HEK293 (cell line): Measurements from ENCODE around the gene GAS7.

Source experiments
- CTCF ChIA-PET: fragments of 350-600 bp; formaldehyde crosslinking; extraction: SDS; loops from one replicate; lab custom pipeline; 2021; ENCODE audit warnings: antibody characterized with exemption; lab: Yijun Ruan, JAX
- POLR2A ChIA-PET: fragments of 300-600 bp; formaldehyde crosslinking; extraction: SDS; loops from one replicate; lab custom pipeline; 2020; ENCODE audit warnings: antibody characterized with exemption, inconsistent platforms; lab: Yijun Ruan, JAX
- H3K27ac ChIP-seq: fragments of 200-500 bp; sonication (Bioruptor generic); 2 replicates; pipeline ENCODE4 v1.5.1; 2014; ENCODE audit warnings: low read depth, low read length, control low read depth, inconsistent platforms; ENCODE audit errors: extremely low read depth
- H3K36me3 ChIP-seq, 2 experiments: fragments of 200-500 bp in 1 of 2; sonication (Bioruptor generic) in 1 of 2; 1 replicate in 1 of 2; 2 replicates in 1 of 2; pipeline ENCODE4 v1.5.1; 2014 to 2017; ENCODE audit warnings: inconsistent platforms in 2 of 2, low read length in 2 of 2; ENCODE audit not compliant: control insufficient read depth in 2 of 2, insufficient read depth in 1 of 2
- H3K4me1 ChIP-seq: fragments of 200-500 bp; sonication (Bioruptor generic); 2 replicates; pipeline ENCODE4 v1.5.1; 2014; ENCODE audit warnings: mild to moderate bottlenecking, low read length, inconsistent platforms; ENCODE audit not compliant: control insufficient read depth, insufficient read depth
- H3K4me3 ChIP-seq: 2 replicates; pipeline ENCODE4 v1.5.1; 2011; ENCODE audit warnings: low read depth, mild to moderate bottlenecking, control low read depth, low read length, moderate library complexity
- H3K9me3 ChIP-seq: fragments of 200-500 bp; sonication (Bioruptor generic); 2 replicates; pipeline ENCODE4 v1.5.1; 2014; ENCODE audit warnings: low read depth, low read length, inconsistent platforms; ENCODE audit not compliant: control insufficient read depth, insufficient read depth
- KLF1 ChIP-seq: fragments of 450-650 bp; formaldehyde crosslinking; IDR thresholded peaks from 2 replicates; pipeline ENCODE4 v1.5.1; 2016; ENCODE audit warnings: missing biosample characterization, missing genetic modification characterization
- SALL2 ChIP-seq: fragments of 450-650 bp; formaldehyde crosslinking; IDR thresholded peaks from 2 replicates; pipeline ENCODE4 v1.5.0; 2017; ENCODE audit warnings: missing biosample characterization, mild to moderate bottlenecking, missing genetic modification characterization, borderline replicate concordance
- SCRT2 ChIP-seq: fragments of 450-650 bp; formaldehyde crosslinking; IDR thresholded peaks from 2 replicates; pipeline ENCODE4 v1.5.1; 2016; ENCODE audit warnings: missing biosample characterization, missing genetic modification characterization
- SP3 ChIP-seq: fragments of 450-650 bp; formaldehyde crosslinking; IDR thresholded peaks from 2 replicates; pipeline ENCODE4 v1.5.1; 2016; ENCODE audit warnings: missing biosample characterization, missing genetic modification characterization
- TRIM28 ChIP-seq: IDR thresholded peaks from 2 replicates; pipeline ENCODE4 v1.6.1; 2011; ENCODE audit warnings: low read length, control low read depth, borderline replicate concordance
- WT1 ChIP-seq: fragments of 450-650 bp; formaldehyde crosslinking; IDR thresholded peaks from 2 replicates; pipeline ENCODE4 v1.5.1; 2016; ENCODE audit warnings: missing biosample characterization, missing genetic modification characterization
- YY1 ChIP-seq: fragments of 450-650 bp; formaldehyde crosslinking; IDR thresholded peaks from 2 replicates; pipeline ENCODE4 v1.5.1; 2018; ENCODE audit warnings: missing biosample characterization, missing genetic modification characterization
- ZFHX2 ChIP-seq: fragments of 450-650 bp; formaldehyde crosslinking; conservative IDR thresholded peaks from 2 replicates; pipeline ENCODE4 v1.5.1; 2016; ENCODE audit warnings: missing biosample characterization, missing genetic modification characterization
- ZNF10 ChIP-seq: fragments of 450-650 bp; formaldehyde crosslinking; IDR thresholded peaks from 2 replicates; pipeline ENCODE4 v1.5.1; 2017; ENCODE audit warnings: missing biosample characterization, missing genetic modification characterization
- ZNF146 ChIP-seq: fragments of 450-650 bp; formaldehyde crosslinking; IDR thresholded peaks from 2 replicates; pipeline ENCODE4 v1.5.1; 2016; ENCODE audit warnings: missing biosample characterization, missing genetic modification characterization
- ZNF184 ChIP-seq: fragments of 450-650 bp; IDR thresholded peaks from 2 replicates; pipeline ENCODE4 v1.5.1; 2018; ENCODE audit warnings: missing biosample characterization, mild to moderate bottlenecking, missing genetic modification characterization
- ZNF214 ChIP-seq: fragments of 450-650 bp; formaldehyde crosslinking; IDR thresholded peaks from 2 replicates; pipeline ENCODE4 v1.5.1; 2017; ENCODE audit warnings: missing biosample characterization, mild to moderate bottlenecking, missing genetic modification characterization, borderline replicate concordance
- ZNF350 ChIP-seq: fragments of 450-650 bp; formaldehyde crosslinking; IDR thresholded peaks from 2 replicates; pipeline ENCODE4 v1.5.0; 2017; ENCODE audit warnings: missing biosample characterization, mild to moderate bottlenecking, missing genetic modification characterization
- ZNF416 ChIP-seq: fragments of 450-650 bp; formaldehyde crosslinking; IDR thresholded peaks from 2 replicates; pipeline ENCODE4 v1.5.1; 2016; ENCODE audit warnings: missing biosample characterization, missing genetic modification characterization
- ZNF530 ChIP-seq: fragments of 450-650 bp; formaldehyde crosslinking; IDR thresholded peaks from 2 replicates; pipeline ENCODE4 v1.5.1; 2016; ENCODE audit warnings: low read depth, missing biosample characterization, missing genetic modification characterization
- ZNF560 ChIP-seq: fragments of 450-650 bp; formaldehyde crosslinking; IDR thresholded peaks from 2 replicates; pipeline ENCODE4 v1.5.1; 2017; ENCODE audit warnings: missing biosample characterization, missing genetic modification characterization, borderline replicate concordance
- ZNF600 ChIP-seq: fragments of 450-650 bp; formaldehyde crosslinking; IDR thresholded peaks from 2 replicates; pipeline ENCODE4 v1.5.1; 2016; ENCODE audit warnings: missing biosample characterization, missing genetic modification characterization
- ZNF777 ChIP-seq: fragments of 450-650 bp; formaldehyde crosslinking; IDR thresholded peaks from 2 replicates; pipeline ENCODE4 v1.5.1; 2017; ENCODE audit warnings: missing biosample characterization, missing genetic modification characterization, borderline replicate concordance
- ZSCAN23 ChIP-seq: fragments of 450-650 bp; formaldehyde crosslinking; IDR thresholded peaks from 2 replicates; pipeline ENCODE4 v1.5.1; 2016; ENCODE audit warnings: missing biosample characterization, missing genetic modification characterization
- TF ChIP-seq, protein P1 (sequence below): fragments of 450-650 bp; formaldehyde crosslinking; IDR thresholded peaks from 2 replicates; pipeline ENCODE4 v1.5.1; 2016; ENCODE audit warnings: missing biosample characterization, missing genetic modification characterization
- TF ChIP-seq, protein P2 (sequence below): fragments of 450-650 bp; formaldehyde crosslinking; IDR thresholded peaks from 2 replicates; pipeline ENCODE4 v1.5.1; 2016; ENCODE audit warnings: missing biosample characterization, missing genetic modification characterization, borderline replicate concordance
- TF ChIP-seq, protein P3 (sequence below): fragments of 450-650 bp; formaldehyde crosslinking; IDR thresholded peaks from 2 replicates; pipeline ENCODE4 v1.5.1; 2017; ENCODE audit warnings: missing biosample characterization, missing genetic modification characterization
- TF ChIP-seq, protein P4 (sequence below): fragments of 450-650 bp; formaldehyde crosslinking; IDR thresholded peaks from 2 replicates; pipeline ENCODE4 v1.5.1; 2016; ENCODE audit warnings: missing biosample characterization, missing genetic modification characterization, low read depth
- TF ChIP-seq, protein P5 (sequence below): fragments of 450-650 bp; formaldehyde crosslinking; IDR thresholded peaks from 2 replicates; pipeline ENCODE4 v1.5.1; 2016; ENCODE audit warnings: missing biosample characterization, missing genetic modification characterization
- TF ChIP-seq, protein P6 (sequence below): sonication (generic); formaldehyde crosslinking; IDR thresholded peaks from 2 replicates; pipeline ENCODE4 v1.8.1; 2022; ENCODE audit warnings: mild to moderate bottlenecking, moderate library complexity, missing genetic modification reagents

The GAS7 gene

DNA sequence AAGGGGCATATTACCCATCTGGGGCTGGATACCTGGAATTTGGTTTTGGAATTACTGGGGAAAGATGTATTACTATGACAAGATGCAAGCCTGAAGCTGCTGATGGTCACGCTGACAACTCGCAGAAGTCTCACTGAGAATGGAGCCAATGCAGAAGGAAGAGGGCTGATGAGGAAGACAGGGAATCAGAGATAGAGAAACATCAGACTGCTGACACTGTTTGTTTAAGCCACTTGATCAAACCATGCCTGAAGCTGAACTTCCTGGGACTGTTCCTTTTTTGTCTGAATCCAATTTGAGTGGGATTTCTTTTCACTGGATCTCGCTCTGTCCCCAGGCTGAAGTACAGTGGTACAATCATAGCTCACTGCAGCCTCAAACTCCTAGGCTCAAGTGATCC, 133.9 kb downstream of the GAS7 start:
- POLR2A ChIA-PET: no interaction called here
- no peak overlapping the region for H3K4me3 ChIP-seq
- no peaks in the 10 kb centered on the region for H3K9me3 ChIP-seq
- TF ChIP-seq SALL2 (tag by site-specific recombination) (no peak), ZNF600 (no peak), WT1 (tag by site-specific recombination) (no peak), YY1 (tag by site-specific recombination) (no peak), ZFHX2 (no peak), ZNF777 (no peak), SCRT2 (no peak), ZNF214 (tag by site-specific recombination) (no peak), ZNF350 (tag by site-specific recombination) (no peak), ZNF10 (no peak), ZSCAN23 (no peak), TRIM28 (no peak), KLF1 (tag by site-specific recombination) (no peak), SP3 (tag by site-specific recombination) (no peak)
- TF ChIP-seq, protein P1, sequence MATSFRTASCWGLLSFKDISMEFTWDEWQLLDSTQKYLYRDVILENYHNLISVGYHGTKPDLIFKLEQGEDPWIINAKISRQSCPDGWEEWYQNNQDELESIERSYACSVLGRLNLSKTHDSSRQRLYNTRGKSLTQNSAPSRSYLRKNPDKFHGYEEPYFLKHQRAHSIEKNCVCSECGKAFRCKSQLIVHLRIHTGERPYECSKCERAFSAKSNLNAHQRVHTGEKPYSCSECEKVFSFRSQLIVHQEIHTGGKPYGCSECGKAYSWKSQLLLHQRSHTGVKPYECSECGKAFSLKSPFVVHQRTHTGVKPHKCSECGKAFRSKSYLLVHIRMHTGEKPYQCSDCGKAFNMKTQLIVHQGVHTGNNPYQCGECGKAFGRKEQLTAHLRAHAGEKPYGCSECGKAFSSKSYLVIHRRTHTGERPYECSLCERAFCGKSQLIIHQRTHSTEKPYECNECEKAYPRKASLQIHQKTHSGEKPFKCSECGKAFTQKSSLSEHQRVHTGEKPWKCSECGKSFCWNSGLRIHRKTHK (tag by site-specific recombination): no peak
- TF ChIP-seq, protein P2, sequence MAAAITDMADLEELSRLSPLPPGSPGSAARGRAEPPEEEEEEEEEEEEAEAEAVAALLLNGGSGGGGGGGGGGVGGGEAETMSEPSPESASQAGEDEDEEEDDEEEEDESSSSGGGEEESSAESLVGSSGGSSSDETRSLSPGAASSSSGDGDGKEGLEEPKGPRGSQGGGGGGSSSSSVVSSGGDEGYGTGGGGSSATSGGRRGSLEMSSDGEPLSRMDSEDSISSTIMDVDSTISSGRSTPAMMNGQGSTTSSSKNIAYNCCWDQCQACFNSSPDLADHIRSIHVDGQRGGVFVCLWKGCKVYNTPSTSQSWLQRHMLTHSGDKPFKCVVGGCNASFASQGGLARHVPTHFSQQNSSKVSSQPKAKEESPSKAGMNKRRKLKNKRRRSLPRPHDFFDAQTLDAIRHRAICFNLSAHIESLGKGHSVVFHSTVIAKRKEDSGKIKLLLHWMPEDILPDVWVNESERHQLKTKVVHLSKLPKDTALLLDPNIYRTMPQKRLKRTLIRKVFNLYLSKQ: no peak
- TF ChIP-seq, protein P3, sequence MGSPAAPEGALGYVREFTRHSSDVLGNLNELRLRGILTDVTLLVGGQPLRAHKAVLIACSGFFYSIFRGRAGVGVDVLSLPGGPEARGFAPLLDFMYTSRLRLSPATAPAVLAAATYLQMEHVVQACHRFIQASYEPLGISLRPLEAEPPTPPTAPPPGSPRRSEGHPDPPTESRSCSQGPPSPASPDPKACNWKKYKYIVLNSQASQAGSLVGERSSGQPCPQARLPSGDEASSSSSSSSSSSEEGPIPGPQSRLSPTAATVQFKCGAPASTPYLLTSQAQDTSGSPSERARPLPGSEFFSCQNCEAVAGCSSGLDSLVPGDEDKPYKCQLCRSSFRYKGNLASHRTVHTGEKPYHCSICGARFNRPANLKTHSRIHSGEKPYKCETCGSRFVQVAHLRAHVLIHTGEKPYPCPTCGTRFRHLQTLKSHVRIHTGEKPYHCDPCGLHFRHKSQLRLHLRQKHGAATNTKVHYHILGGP (tag by site-specific recombination): no peak
- TF ChIP-seq, protein P4, sequence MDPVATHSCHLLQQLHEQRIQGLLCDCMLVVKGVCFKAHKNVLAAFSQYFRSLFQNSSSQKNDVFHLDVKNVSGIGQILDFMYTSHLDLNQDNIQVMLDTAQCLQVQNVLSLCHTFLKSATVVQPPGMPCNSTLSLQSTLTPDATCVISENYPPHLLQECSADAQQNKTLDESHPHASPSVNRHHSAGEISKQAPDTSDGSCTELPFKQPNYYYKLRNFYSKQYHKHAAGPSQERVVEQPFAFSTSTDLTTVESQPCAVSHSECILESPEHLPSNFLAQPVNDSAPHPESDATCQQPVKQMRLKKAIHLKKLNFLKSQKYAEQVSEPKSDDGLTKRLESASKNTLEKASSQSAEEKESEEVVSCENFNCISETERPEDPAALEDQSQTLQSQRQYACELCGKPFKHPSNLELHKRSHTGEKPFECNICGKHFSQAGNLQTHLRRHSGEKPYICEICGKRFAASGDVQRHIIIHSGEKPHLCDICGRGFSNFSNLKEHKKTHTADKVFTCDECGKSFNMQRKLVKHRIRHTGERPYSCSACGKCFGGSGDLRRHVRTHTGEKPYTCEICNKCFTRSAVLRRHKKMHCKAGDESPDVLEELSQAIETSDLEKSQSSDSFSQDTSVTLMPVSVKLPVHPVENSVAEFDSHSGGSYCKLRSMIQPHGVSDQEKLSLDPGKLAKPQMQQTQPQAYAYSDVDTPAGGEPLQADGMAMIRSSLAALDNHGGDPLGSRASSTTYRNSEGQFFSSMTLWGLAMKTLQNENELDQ: no peak
- TF ChIP-seq, all 188 proteins: peak for 0
- Histone ChIP-seq H3K27ac (no peak overlapping the region), H3K4me1 (no peaks in the 10 kb centered on the region), H3K36me3 (no peaks in the 10 kb centered on the region)
- CTCF ChIA-PET: interaction anchor here (1.1 to 1.2 kb wide), 3 partner anchors 9 to 553 kb away, joined by 3 to 4 read pairs (median 3); no protein-coding TSS in a partner anchor

DNA sequence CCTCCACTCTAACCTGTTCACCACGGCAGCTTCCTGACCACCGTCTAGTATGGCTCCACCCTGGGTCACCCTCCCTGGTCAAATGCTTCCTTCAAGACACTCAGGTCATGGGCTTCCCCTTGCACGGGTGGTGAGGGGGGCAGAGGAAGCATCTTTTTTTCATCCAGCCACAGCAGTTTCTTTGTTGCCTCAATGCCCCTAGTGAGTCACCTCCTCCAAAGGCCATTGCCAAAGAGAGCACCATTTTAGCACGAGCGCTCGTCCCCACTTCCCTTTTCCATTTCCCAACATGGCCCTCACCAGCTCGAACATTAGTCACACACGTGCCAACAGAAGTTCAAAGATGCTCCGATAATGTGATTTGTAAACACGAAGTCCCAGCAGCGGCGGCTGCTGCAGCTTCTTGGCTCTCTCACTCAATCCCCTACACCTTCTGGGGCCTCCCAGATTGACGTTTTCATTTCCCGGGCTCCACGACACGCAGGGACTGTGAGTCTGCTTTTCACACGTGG, 134.6 kb downstream of the GAS7 start:
- H3K4me3 ChIP-seq: no peak overlapping the region
- no peaks in the 10 kb centered on the region for H3K4me1 ChIP-seq
- ChIA-PET POLR2A (no interaction called here), CTCF (no interaction called here)
- no peak overlapping the region for H3K27ac ChIP-seq
- H3K9me3 ChIP-seq: no peaks in the 10 kb centered on the region
- H3K36me3 ChIP-seq: no peaks in the 10 kb centered on the region
- TF ChIP-seq ZNF184 (tag by site-specific recombination) (no peak), ZNF146 (tag by site-specific recombination) (no peak), ZNF416 (no peak), ZNF560 (tag by site-specific recombination) (no peak), ZNF530 (tag by site-specific recombination) (no peak)
- TF ChIP-seq, protein P5, sequence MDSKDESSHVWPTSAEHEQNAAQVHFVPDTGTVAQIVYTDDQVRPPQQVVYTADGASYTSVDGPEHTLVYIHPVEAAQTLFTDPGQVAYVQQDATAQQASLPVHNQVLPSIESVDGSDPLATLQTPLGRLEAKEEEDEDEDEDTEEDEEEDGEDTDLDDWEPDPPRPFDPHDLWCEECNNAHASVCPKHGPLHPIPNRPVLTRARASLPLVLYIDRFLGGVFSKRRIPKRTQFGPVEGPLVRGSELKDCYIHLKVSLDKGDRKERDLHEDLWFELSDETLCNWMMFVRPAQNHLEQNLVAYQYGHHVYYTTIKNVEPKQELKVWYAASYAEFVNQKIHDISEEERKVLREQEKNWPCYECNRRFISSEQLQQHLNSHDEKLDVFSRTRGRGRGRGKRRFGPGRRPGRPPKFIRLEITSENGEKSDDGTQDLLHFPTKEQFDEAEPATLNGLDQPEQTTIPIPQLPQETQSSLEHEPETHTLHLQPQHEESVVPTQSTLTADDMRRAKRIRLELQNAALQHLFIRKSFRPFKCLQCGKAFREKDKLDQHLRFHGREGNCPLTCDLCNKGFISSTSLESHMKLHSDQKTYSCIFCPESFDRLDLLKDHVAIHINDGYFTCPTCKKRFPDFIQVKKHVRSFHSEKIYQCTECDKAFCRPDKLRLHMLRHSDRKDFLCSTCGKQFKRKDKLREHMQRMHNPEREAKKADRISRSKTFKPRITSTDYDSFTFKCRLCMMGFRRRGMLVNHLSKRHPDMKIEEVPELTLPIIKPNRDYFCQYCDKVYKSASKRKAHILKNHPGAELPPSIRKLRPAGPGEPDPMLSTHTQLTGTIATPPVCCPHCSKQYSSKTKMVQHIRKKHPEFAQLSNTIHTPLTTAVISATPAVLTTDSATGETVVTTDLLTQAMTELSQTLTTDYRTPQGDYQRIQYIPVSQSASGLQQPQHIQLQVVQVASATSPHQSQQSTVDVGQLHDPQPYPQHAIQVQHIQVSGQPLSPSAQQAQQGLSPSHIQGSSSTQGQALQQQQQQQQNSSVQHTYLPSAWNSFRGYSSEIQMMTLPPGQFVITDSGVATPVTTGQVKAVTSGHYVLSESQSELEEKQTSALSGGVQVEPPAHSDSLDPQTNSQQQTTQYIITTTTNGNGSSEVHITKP (tag by site-specific recombination): no peak
- TF ChIP-seq, protein P6, sequence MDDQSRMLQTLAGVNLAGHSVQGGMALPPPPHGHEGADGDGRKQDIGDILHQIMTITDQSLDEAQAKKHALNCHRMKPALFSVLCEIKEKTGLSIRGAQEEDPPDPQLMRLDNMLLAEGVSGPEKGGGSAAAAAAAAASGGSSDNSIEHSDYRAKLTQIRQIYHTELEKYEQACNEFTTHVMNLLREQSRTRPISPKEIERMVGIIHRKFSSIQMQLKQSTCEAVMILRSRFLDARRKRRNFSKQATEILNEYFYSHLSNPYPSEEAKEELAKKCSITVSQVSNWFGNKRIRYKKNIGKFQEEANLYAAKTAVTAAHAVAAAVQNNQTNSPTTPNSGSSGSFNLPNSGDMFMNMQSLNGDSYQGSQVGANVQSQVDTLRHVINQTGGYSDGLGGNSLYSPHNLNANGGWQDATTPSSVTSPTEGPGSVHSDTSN (CRISPR knock-in tag): no peak
